Measurements from ENCODE around the gene ACTL7B. TPM values are rescaled to one million over a fixed set of nuclear protein-coding genes. Genes with fewer than 3 reads are reported as not detected.

The ACTL7B gene
- total RNA-seq, 6 experiments from 2014 or later, result not detected

DNA sequence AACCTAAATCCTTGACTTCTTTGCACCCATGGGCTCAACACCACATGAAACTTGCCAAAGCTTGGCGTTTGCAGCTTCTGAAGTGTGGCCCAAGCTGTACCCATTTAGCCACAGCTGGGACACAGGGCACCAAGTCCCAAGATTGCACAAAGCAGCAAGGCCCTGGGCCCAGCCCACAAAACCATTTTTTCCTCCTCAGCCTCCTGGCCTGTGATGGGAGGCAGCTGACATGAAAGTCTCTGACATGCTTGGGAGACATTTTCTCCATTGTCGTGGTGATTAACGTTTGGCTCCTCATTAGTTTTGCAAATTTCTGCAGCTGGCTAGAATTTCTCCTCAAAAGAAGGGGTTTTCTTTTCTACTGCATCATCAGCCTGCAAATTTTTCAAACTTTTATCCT lies 32.0 kb downstream of the ACTL7B start:
- TF ChIP-seq CTCF (IDR thresholded peaks at IDR 0.05), result no peak
- no peak for DNase-seq
- Mint-ChIP-seq H3K9me3 (peaks cover 23% of the 10 kb centered on the region), H3K27ac (no peak overlapping the region), H3K27me3 (ENCODE audit: insufficient read depth) (no peaks in the 10 kb centered on the region), H3K4me1 (ENCODE audit: low read depth) (no peaks in the 10 kb centered on the region), H3K36me3 (ENCODE audit: low read depth) (peaks cover 8% of the 10 kb centered on the region; the same call in 1 of the 2 replicates), H3K4me3 (no peak overlapping the region)

DNA sequence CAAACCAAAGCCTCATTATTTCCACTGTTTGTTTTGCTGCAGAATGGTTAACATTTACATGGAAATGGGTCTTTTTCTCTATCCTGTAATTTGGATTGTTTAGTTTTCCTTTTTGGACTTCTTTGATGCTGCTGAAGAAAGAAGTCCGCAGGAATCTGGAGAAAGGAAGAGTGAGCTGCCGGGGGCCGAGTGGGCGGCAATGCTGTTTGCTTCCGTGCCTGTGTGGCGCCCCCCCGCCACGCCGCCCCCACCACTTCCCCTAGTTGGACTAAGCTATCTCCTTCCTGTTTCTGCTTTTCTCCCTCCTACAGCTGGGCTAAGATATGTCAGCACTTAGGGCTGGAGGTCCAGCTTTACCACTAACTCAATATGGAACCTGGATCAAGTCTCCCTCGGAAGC lies 39.7 kb downstream of the ACTL7B start:
- no peak overlapping the region for H3K4me3 Mint-ChIP-seq
- H3K27me3 Mint-ChIP-seq (ENCODE audit: insufficient read depth), result no peaks in the 10 kb centered on the region
- no peak for TF ChIP-seq CTCF (IDR thresholded peaks at IDR 0.05)
- H3K27ac Mint-ChIP-seq, result no peak overlapping the region
- DNase-seq, result no peak
- no peaks in the 10 kb centered on the region; the same call in 1 of the 2 replicates for H3K9me3 Mint-ChIP-seq
- H3K36me3 Mint-ChIP-seq (ENCODE audit: low read depth), result no peaks in the 10 kb centered on the region
- no peaks in the 10 kb centered on the region for H3K4me1 Mint-ChIP-seq (ENCODE audit: low read depth)

DNA sequence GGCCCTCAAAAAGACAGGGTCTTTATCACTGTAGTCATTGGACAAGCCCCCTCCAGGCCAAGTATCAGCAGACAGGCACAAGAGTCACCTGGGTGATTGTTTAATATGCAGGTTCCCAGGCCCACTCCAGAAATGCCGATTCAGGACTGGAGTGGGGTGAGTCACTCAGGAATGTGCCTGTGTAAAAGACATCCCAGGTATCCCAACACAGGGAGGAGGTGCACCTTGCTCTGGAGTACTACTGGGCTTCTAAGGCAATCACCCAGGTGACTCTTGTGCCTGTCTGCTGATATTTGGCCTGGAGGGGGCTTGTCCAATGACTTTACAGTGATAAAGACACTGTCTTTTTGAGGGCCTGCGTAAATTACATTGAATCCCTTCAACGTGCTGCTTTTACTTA lies 40.6 kb downstream of the ACTL7B start:
- Mint-ChIP-seq H3K27me3 (ENCODE audit: insufficient read depth) (no peaks in the 10 kb centered on the region), H3K9me3 (no peaks in the 10 kb centered on the region; the same call in 1 of the 2 replicates), H3K4me3 (no peak overlapping the region), H3K36me3 (ENCODE audit: low read depth) (no peaks in the 10 kb centered on the region), H3K27ac (no peak overlapping the region), H3K4me1 (ENCODE audit: low read depth) (no peaks in the 10 kb centered on the region)
- no peak for DNase-seq
- TF ChIP-seq CTCF (IDR thresholded peaks at IDR 0.05), result no peak

- peak; percentile 44; the same call in 1 of the 2 replicates for TF ChIP-seq CTCF (IDR thresholded peaks at IDR 0.05)
- no peaks in the 10 kb centered on the region for H3K4me1 Mint-ChIP-seq (ENCODE audit: low read depth)
- no peak overlapping the region for H3K27ac Mint-ChIP-seq
- no peak for DNase-seq
- H3K27me3 Mint-ChIP-seq (ENCODE audit: insufficient read depth), result no peaks in the 10 kb centered on the region; the same call in 1 of the 2 replicates
- no peaks in the 10 kb centered on the region; the same call in 1 of the 2 replicates for H3K9me3 Mint-ChIP-seq
- no peak overlapping the region for H3K4me3 Mint-ChIP-seq
- H3K36me3 Mint-ChIP-seq (ENCODE audit: low read depth), result no peaks in the 10 kb centered on the region
Observed at GRCh38 chr9:108813951-108814601, 41.7 kb downstream of the ACTL7B start.

GRCh38 chr9:108812396-108813025 lies 43.3 kb downstream of the ACTL7B start:
- no peak overlapping the region for H3K4me3 Mint-ChIP-seq
- H3K9me3 Mint-ChIP-seq, result no peaks in the 10 kb centered on the region; the same call in 1 of the 2 replicates
- H3K4me1 Mint-ChIP-seq (ENCODE audit: low read depth), result no peaks in the 10 kb centered on the region
- H3K27me3 Mint-ChIP-seq (ENCODE audit: insufficient read depth), result no peaks in the 10 kb centered on the region; the same call in 1 of the 2 replicates
- no peaks in the 10 kb centered on the region for H3K36me3 Mint-ChIP-seq (ENCODE audit: low read depth)
- no peak for DNase-seq
- TF ChIP-seq CTCF (IDR thresholded peaks at IDR 0.05), result no peak
- H3K27ac Mint-ChIP-seq, result no peak overlapping the region
